Measurements from ENCODE around the gene HIVEP3.

DNA sequence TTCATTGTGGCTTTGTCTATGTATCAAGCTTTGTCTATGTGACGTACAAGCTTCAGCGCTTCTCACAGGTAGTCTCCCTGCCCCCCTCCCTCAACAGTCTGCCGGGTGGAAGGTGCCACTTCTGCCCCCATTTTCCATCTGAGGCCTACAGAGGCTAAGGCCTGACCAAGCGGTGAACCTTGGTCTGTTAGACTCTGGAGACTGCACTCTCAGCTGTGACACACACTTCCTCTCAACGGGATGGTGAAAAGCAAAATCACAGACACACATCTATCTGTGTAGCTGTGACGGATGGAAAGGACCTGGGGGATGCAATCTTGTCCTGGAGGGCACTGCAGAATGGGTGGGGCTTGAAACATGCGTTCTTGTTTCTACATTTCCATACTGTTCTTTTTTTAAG lies 281.4 kb downstream of the HIVEP3 start:
- TF ChIP-seq POLR2A (IDR thresholded peaks at IDR 0.05), result no peak
- TF ChIP-seq, protein P1, sequence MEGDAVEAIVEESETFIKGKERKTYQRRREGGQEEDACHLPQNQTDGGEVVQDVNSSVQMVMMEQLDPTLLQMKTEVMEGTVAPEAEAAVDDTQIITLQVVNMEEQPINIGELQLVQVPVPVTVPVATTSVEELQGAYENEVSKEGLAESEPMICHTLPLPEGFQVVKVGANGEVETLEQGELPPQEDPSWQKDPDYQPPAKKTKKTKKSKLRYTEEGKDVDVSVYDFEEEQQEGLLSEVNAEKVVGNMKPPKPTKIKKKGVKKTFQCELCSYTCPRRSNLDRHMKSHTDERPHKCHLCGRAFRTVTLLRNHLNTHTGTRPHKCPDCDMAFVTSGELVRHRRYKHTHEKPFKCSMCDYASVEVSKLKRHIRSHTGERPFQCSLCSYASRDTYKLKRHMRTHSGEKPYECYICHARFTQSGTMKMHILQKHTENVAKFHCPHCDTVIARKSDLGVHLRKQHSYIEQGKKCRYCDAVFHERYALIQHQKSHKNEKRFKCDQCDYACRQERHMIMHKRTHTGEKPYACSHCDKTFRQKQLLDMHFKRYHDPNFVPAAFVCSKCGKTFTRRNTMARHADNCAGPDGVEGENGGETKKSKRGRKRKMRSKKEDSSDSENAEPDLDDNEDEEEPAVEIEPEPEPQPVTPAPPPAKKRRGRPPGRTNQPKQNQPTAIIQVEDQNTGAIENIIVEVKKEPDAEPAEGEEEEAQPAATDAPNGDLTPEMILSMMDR (IDR thresholded peaks at IDR 0.05), result no peak
